ENCODE measurements around the gene OCA2.

Gene OCA2

GRCh38 chr15:27937851-27938250, 161.3 kb downstream of the OCA2 start:
- DNase-seq (ENCODE audit: low read depth), result peak; percentile 42

- no peak for DNase-seq (ENCODE audit: low read depth)
These were observed 163.0 kb downstream of the OCA2 start for GRCh38 chr15:27936164-27936563.

- no peak for DNase-seq (ENCODE audit: low read depth)
These were observed 163.8 kb downstream of the OCA2 start for GRCh38 chr15:27935328-27935727.

GRCh38 chr15:27934782-27935181, 164.3 kb downstream of the OCA2 start:
- no peak for DNase-seq (ENCODE audit: low read depth)

- DNase-seq (ENCODE audit: low read depth), result no peak
These were observed 165.6 kb downstream of the OCA2 start for GRCh38 chr15:27933562-27933961.

GRCh38 chr15:27932600-27932999, 166.5 kb downstream of the OCA2 start:
- DNase-seq (ENCODE audit: low read depth), result no peak

- DNase-seq (ENCODE audit: low read depth), result no peak
These were observed 170.7 kb downstream of the OCA2 start for GRCh38 chr15:27928386-27928785.

- no peak for DNase-seq (ENCODE audit: low read depth)
These were observed 186.8 kb downstream of the OCA2 start for GRCh38 chr15:27912283-27912682.

GRCh38 chr15:27906802-27907201, 192.3 kb downstream of the OCA2 start:
- DNase-seq (ENCODE audit: low read depth), result no peak

- no peak for DNase-seq (ENCODE audit: low read depth)
These were observed 195.7 kb downstream of the OCA2 start for GRCh38 chr15:27903405-27903804.

GRCh38 chr15:27902680-27903385, 196.3 kb downstream of the OCA2 start:
- DNase-seq (ENCODE audit: low read depth), result no peak

- DNase-seq (ENCODE audit: low read depth), result no peak
These were observed 199.4 kb downstream of the OCA2 start for GRCh38 chr15:27899583-27900285.

GRCh38 chr15:27897481-27897880, 201.6 kb downstream of the OCA2 start:
- no peak for DNase-seq (ENCODE audit: low read depth)

GRCh38 chr15:27894645-27895044, 204.5 kb downstream of the OCA2 start:
- no peak for DNase-seq (ENCODE audit: low read depth)

GRCh38 chr15:27889258-27889657, 209.9 kb downstream of the OCA2 start:
- DNase-seq (ENCODE audit: low read depth), result no peak

GRCh38 chr15:27885201-27885600, 213.9 kb downstream of the OCA2 start:
- DNase-seq (ENCODE audit: low read depth), result no peak

- DNase-seq (ENCODE audit: low read depth), result no peak
These were observed 214.4 kb downstream of the OCA2 start for GRCh38 chr15:27884726-27885125.

- DNase-seq (ENCODE audit: low read depth), result no peak
These were observed 220.3 kb downstream of the OCA2 start for GRCh38 chr15:27878841-27879240.

- no peak for DNase-seq (ENCODE audit: low read depth)
These were observed 225.3 kb downstream of the OCA2 start for GRCh38 chr15:27873828-27874227.

GRCh38 chr15:27873039-27873438, 226.1 kb downstream of the OCA2 start:
- DNase-seq (ENCODE audit: low read depth), result no peak

- no peak for DNase-seq (ENCODE audit: low read depth)
These were observed 226.8 kb downstream of the OCA2 start for GRCh38 chr15:27872355-27872754.

- no peak for DNase-seq (ENCODE audit: low read depth)
These were observed 227.2 kb downstream of the OCA2 start for GRCh38 chr15:27871902-27872260.

GRCh38 chr15:27871078-27871901, 227.8 kb downstream of the OCA2 start:
- no peak for DNase-seq (ENCODE audit: low read depth)
